ENCODE data around the gene SLC35F5. TPM values are rescaled to one million over a fixed set of nuclear protein-coding genes. Genes with fewer than 3 reads are reported as not detected.

The SLC35F5 gene
- total RNA-seq, 1 donor from 2014 or later: 52.0 TPM

Small RNA genes lying within 50 kb of the gene (microRNA-seq; reads per million reads assigned to microRNA genes)
- gene MIR4782 (ENCODE audit: borderline number of aligned reads, unreplicated experiment): not detected

Other genes with a start within 250 kb of the SLC35F5 start
- gene RABL2A, start 129.4 kb downstream of the SLC35F5 start, total RNA-seq: 56.2 and 61.2 TPM in 2 replicates
- 156 and 170 TPM in 2 replicates for gene ACTR3, start 133.4 kb upstream of the SLC35F5 start, total RNA-seq